Hepatocyte (in vitro differentiated cells): ENCODE data around the gene CCNQ. TPM values are rescaled to one million over a fixed set of nuclear protein-coding genes. Genes with fewer than 3 reads are reported as not detected.
"Not testable (repeated sequence)": the region's sequence is repeated elsewhere in the genome, so short reads cannot be mapped to it uniquely, and the experiment has no call there.

Source experiments
- DNase-seq: peaks from one replicate; pipeline ENCODE4 v3.0.0-alpha.2; 2016; ENCODE audit warnings: low spot score
- H2AFZ ChIP-seq: fragments of 200-600 bp; sonication (generic); 2 replicates; pipeline ENCODE4 v1.6.0; 2016; ENCODE audit warnings: antibody characterized with exemption, mild to moderate bottlenecking
- H3K27ac ChIP-seq: fragments of 200-600 bp; sonication (generic); 2 replicates; pipeline ENCODE4 v1.5.1; 2016; ENCODE audit warnings: mild to moderate bottlenecking
- H3K27me3 ChIP-seq: fragments of 200-600 bp; sonication (generic); 2 replicates; pipeline ENCODE4 v1.6.1; 2016
- H3K36me3 ChIP-seq: fragments of 200-600 bp; sonication (generic); replicated peaks from 2 replicates; pipeline ENCODE4 v1.5.1; 2016; ENCODE audit warnings: low read depth; ENCODE audit not compliant: insufficient read depth
- H3K4me1 ChIP-seq: fragments of 200-600 bp; sonication (generic); 2 replicates; pipeline ENCODE4 v1.5.1; 2016; ENCODE audit warnings: mild to moderate bottlenecking, moderate library complexity; ENCODE audit not compliant: insufficient read depth
- H3K4me2 ChIP-seq: fragments of 200-600 bp; sonication (generic); 2 replicates; pipeline ENCODE4 v1.6.0; 2016
- H3K4me3 ChIP-seq: fragments of 200-600 bp; sonication (generic); 2 replicates; pipeline ENCODE4 v1.5.1; 2016; ENCODE audit warnings: mild to moderate bottlenecking
- H3K79me2 ChIP-seq: fragments of 200-600 bp; sonication (generic); 2 replicates; pipeline ENCODE4 v1.6.0; 2017; ENCODE audit warnings: mild to moderate bottlenecking
- H3K9me2 ChIP-seq: fragments of 200-600 bp; sonication (generic); replicated peaks from 2 replicates; pipeline ENCODE4 v1.6.0; 2017; ENCODE audit warnings: mild to moderate bottlenecking; ENCODE audit not compliant: insufficient read depth
- H3K9me3 ChIP-seq: fragments of 200-600 bp; sonication (generic); 2 replicates; pipeline ENCODE4 v1.5.1; 2016; ENCODE audit warnings: low read depth, mild to moderate bottlenecking
- H4K20me1 ChIP-seq: fragments of 200-600 bp; sonication (generic); 2 replicates; pipeline ENCODE4 v1.6.0; 2016; ENCODE audit warnings: mild to moderate bottlenecking; ENCODE audit not compliant: insufficient read depth, poor library complexity, severe bottlenecking
- CTCF ChIP-seq: fragments of 200-600 bp; sonication (generic); IDR thresholded peaks from 2 replicates; pipeline ENCODE4 v1.5.1; 2016; ENCODE audit warnings: antibody characterized with exemption, mild to moderate bottlenecking; ENCODE audit not compliant: poor library complexity
- EZH2 ChIP-seq: fragments of 200-600 bp; sonication (generic); IDR thresholded peaks from 2 replicates; pipeline ENCODE4 v1.6.1; 2016; ENCODE audit warnings: antibody characterized with exemption, mild to moderate bottlenecking, borderline replicate concordance
- EZH2phosphoT487 ChIP-seq: fragments of 200-600 bp; sonication (generic); IDR thresholded peaks from one replicate; pipeline ENCODE4 v1.6.1; 2018; ENCODE audit warnings: antibody characterized with exemption, mild to moderate bottlenecking, low read depth, moderate library complexity; ENCODE audit not compliant: unreplicated experiment, severe bottlenecking
- WGBS: methylation state at CpG from one replicate; pipeline ENCODE4 v1.1.6; 2016; ENCODE audit warnings: low lambda C conversion rate; ENCODE audit errors: missing lambda C conversion rate; 5-methylcytosine and 5-hydroxymethylcytosine counted together
- polyA plus RNA-seq: library from polyadenylated mRNA; unstranded; fragments of >200 nt; fragmentation: Nextera tagmentation; extraction: Ambion mirVana; gene quantifications from 2 replicates; pipeline ENCODE4 v1.2.1, GENCODE V29; 2016
- total RNA-seq: library from RNA; depleted of rRNA; stranded (reverse); fragments of >200 nt; gene quantifications from 2 replicates; pipeline ENCODE4 v1.2.3, GENCODE V29; 2014

CCNQ gene
- total and polyA plus RNA-seq, 2 experiments from 2014 or later, result 26.7 to 28.3 TPM

- no peaks in the 10 kb centered on the region for H3K9me2 ChIP-seq
- H4K20me1 ChIP-seq, result no peaks in the 10 kb centered on the region
- H3K9me3 ChIP-seq, result no peaks in the 10 kb centered on the region
- H3K4me3 ChIP-seq, result no peak overlapping the region
- H3K4me1 ChIP-seq, result no peaks in the 10 kb centered on the region
- no peak overlapping the region for H3K27ac ChIP-seq
- H3K4me2 ChIP-seq, result no peak overlapping the region
- no peak for DNase-seq
- no peaks in the 10 kb centered on the region for H3K79me2 ChIP-seq
- no peaks in the 10 kb centered on the region for H3K27me3 ChIP-seq
- 83% methylated on average over 23 of the region's 23 CpGs for WGBS
- TF ChIP-seq CTCF (no peak), EZH2 (no peak), EZH2phosphoT487 (no peak)
- no peak overlapping the region for H2AFZ ChIP-seq
- no peaks in the 10 kb centered on the region for H3K36me3 ChIP-seq
Observed at GRCh38 chrX:153606503-153606902, 7.6 kb upstream of the CCNQ start.

- H3K4me2 ChIP-seq, H3K79me2 ChIP-seq, DNase-seq, H4K20me1 ChIP-seq, H3K9me3 ChIP-seq, H3K27me3 ChIP-seq, H3K4me1 ChIP-seq, H3K27ac ChIP-seq, H3K9me2 ChIP-seq, H3K4me3 ChIP-seq, H2AFZ ChIP-seq, H3K36me3 ChIP-seq: not testable (repeated sequence)
- 79% methylated on average over 17 of the region's 18 CpGs for WGBS
Observed at GRCh38 chrX:153604666-153605380, 5.9 kb upstream of the CCNQ start.

- TF ChIP-seq EZH2phosphoT487, result no peak
- TF ChIP-seq EZH2, result no peak
- no peak for TF ChIP-seq CTCF
- peaks cover 1% of the 10 kb centered on the region for H3K79me2 ChIP-seq
- no peaks in the 10 kb centered on the region for H3K9me2 ChIP-seq
- no peaks in the 10 kb centered on the region for H4K20me1 ChIP-seq
- H3K4me1 ChIP-seq, result no peaks in the 10 kb centered on the region
- no peak for DNase-seq
- no peak overlapping the region for H2AFZ ChIP-seq
- no peaks in the 10 kb centered on the region for H3K9me3 ChIP-seq
- no peak overlapping the region for H3K27ac ChIP-seq
- 78% methylated on average over 17 of the region's 17 CpGs for WGBS
- no peaks in the 10 kb centered on the region for H3K27me3 ChIP-seq
- H3K36me3 ChIP-seq, result no peaks in the 10 kb centered on the region
- H3K4me2 ChIP-seq, result no peak overlapping the region
- no peak overlapping the region for H3K4me3 ChIP-seq
Observed at GRCh38 chrX:153603131-153603656, 4.3 kb upstream of the CCNQ start.

- peaks cover 4% of the 10 kb centered on the region for H3K4me1 ChIP-seq
- TF ChIP-seq EZH2phosphoT487 (no peak), CTCF (no peak), EZH2 (no peak)
- peaks cover 7% of the 10 kb centered on the region for H3K79me2 ChIP-seq
- H3K4me2 ChIP-seq, result no peak overlapping the region
- H3K27ac ChIP-seq, result no peak overlapping the region
- no peaks in the 10 kb centered on the region for H3K36me3 ChIP-seq
- H3K9me2 ChIP-seq, result no peaks in the 10 kb centered on the region
- no peaks in the 10 kb centered on the region for H4K20me1 ChIP-seq
- no peaks in the 10 kb centered on the region for H3K27me3 ChIP-seq
- 87% methylated on average over 3 of the region's 3 CpGs for WGBS
- no peak overlapping the region for H3K4me3 ChIP-seq
- H3K9me3 ChIP-seq, result no peaks in the 10 kb centered on the region
- no peak overlapping the region for H2AFZ ChIP-seq
- DNase-seq, result no peak
Observed at GRCh38 chrX:153602601-153603000, 3.7 kb upstream of the CCNQ start.
